NCI-H82 treated with DMSO at 0.1 percent for 48 hours (cell line): ENCODE measurements around the gene RTN4R.
"Not testable (repeated sequence)": the region's sequence is repeated elsewhere in the genome, so short reads cannot be mapped to it uniquely, and the experiment has no call there.

Experiments
- DNase-seq: peaks from one replicate; lab custom pipeline; 2025; ENCODE audit not compliant: unreplicated experiment; lab: John Stamatoyannopoulos, UW

RTN4R gene

GRCh38 chr22:20305894-20306645 lies 38.0 kb upstream of the RTN4R start:
- DNase-seq = no peak

DNA sequence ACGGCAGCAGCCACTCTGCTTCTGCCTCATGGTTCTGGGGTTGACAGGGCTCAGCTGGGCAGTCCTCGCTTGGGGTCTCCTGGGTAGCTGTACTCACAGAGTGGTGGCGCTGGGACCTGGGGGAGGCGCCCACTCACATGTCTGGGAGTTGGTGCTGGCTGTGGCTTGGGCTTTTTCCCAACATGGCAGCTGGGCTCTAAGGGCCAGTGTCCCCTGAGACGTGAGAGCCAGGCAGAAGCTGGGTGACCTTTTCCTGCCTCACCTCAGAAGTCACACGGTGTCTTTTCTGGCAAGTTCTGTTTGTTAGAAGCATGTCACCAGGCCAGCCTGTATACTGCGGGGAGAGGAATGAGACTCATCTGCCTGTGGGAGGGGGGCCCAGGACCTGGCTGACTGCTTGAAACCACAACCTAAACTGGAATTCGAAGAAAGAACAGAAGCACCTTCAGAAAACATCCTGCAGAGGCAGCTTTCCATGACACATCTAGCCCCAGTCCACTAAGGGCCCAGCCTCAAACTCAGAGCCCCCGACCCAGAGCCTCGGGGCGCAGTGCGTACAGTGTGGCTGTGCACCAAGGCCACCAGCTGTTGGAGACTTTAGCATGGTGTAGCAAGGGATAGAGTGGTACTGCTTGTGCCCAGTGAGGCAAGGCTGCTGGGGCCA lies 37.2 kb upstream of the RTN4R start:
- not testable (repeated sequence) for DNase-seq

DNA sequence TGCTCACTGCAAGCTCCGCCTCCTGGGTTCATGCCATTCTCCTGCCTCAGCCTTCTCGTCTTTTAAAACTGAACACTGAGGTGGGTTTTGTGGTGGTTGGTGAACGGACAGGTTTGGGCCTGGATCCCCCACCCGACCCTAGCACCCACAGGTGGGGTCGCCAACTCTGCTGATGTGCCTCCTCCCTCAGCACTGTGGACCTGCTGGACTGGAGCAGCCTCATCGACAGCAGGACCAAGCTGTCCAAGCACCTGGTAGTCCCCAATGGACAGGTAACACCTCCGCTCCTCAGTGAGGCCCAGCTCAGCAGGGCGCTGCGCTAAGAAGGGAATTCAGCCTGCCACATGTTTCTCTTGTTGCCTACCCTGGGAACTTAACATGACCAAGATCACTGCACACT lies 36.5 kb upstream of the RTN4R start:
- DNase-seq = no peak

DNA sequence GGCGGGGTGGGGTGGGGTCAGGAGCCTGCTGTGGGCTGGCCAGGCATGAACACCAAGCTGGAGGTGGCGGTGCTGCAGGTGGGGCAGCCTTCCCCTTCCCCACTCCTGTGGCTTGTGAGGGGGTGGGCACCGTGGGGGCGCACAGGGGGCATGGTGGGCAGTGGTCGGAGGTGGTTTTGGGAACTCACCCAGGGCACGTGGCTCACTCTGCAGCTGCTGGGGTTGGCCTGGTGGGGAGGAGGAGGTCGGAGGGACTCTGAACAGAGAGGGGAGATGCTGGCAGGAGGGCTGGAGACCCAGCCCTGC lies 35.1 kb upstream of the RTN4R start:
- not testable (repeated sequence) for DNase-seq

- DNase-seq = no peak
Measured at GRCh38 chr22:20302438-20303228, 34.5 kb upstream of the RTN4R start.

DNA sequence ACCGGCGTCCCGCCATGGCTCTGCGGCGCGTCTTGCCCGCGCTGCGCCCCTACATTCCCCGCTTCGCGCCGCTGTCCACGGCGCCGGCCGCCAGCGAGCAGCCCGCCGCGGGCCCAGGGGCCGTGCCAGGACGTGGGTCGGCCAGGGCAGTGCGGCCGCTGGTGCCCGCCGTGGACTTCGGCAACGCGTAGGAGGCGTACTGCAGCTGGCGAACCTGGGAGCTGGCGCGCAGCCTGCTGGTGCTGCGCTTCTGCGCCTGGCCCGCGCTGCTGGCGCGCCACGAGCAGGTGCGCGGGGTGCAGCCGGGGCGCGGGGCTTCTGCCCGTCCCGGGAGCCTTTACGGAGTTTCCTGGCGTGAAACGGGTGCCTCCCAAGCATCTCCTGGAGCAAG lies 31.6 kb upstream of the RTN4R start:
- DNase-seq = no peak

DNA sequence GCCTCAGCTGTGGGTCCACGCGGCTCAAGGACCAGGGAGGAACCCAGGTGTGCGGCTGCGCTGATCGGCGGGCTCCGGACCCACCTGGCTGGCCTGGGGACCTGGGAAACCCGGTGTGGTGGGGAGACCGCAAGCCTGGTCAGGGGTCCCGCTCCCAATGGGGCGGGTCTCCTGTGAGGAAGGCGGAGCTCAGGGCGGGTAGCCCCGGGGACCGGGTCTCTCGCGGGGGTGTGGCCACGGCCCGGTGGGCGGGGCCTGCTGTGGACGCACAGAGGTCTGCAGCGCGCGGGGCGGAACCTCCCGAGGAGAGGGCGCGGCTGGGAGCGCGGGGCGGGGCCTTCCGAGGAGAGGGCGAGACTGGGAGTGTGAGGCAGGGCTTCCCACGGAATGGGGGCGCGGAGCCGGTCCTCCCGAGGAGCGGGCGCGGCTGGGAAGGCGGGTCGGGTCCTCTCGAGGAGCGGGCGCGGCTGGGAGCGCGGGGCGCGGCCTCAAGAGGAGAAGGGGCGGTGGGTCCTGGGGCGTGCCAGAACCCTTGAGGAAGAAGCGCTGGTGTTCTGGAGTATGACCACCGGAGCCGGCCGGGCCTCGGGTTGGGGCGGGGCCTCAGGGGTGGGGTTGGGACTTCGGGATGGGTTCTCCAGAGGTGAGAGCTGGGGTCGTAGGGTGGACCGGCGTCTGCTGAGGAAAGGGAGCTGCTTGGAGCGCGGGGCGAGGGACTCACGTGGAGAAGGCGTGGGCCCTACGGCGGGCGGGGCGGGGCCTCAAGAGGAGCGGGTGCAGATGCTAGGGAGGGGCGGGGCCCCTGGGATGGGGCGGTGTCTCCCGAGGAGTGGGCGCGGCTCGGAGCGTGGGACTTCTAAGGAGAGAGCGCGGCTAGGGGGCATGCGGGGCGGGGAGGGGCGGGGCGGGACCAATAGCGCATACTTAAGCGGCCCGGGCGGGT lies 31.0 kb upstream of the RTN4R start:
- DNase-seq = peak; percentile 89

GRCh38 chr22:20298110-20298802 lies 30.1 kb upstream of the RTN4R start:
- DNase-seq = no peak

DNA sequence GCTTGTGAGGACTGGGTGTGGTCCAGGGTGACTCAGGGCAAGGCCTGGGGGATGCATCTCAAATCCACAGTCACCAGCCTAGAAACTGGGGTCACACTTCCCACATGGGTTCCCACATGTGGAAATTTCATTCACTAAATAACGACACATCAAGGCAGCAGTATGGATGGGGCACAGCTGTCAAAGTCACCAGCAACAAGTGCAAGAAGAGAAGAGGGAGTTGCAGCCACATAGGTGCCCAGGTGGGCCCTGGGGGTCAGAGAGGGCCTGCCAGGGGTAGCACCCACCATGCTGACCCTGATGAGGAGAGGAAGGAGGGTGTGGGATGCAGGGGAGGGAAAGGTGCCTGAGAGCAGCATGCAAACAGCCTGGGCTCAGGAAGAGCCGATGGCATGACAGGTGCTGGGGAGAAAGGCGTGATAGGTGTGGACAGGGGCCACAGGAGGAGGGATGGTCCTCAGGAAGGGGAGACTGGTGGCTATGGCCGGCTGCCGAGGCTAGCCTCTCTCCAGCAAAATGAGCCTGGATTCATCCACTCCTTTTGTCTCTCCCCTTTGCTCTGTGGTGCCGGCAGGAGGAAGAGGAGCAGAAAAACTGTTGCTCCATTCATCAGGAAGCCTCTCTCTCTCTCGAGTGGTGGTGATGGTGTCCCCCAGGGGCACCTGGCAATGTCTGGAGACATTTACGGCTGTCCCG lies 29.4 kb upstream of the RTN4R start:
- DNase-seq = no peak

- DNase-seq = no peak
Measured at GRCh38 chr22:20296598-20296997, 28.5 kb upstream of the RTN4R start.

- no peak for DNase-seq
Measured at GRCh38 chr22:20295262-20296064, 27.3 kb upstream of the RTN4R start.

DNA sequence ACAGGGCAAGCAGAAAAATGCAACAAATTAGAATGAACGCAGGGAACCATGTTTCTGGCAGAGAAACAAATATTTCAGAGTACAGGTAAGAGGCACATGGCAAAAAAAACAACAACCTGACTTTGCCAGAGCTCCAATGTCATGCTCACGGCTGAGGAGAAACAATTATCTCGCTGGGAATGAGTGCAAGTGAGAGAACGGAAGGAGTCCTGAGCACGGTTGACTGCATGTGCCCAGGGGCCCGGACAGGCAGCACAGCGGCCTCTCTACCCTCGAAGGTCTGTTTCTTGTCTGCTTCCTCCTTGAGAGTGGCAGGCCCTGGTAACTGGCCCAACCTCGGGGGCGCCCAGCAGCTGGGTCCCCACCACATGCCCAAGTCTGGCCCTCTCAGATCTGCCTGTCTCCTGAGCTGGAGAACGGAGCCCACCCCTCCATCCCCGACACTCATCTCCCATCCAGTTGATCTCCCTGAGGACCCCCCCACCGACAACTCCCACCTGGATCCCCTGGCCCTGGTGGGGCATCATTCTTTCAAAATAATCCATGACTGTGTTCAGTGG lies 24.6 kb upstream of the RTN4R start:
- no peak for DNase-seq

GRCh38 chr22:20292108-20292507 lies 24.0 kb upstream of the RTN4R start:
- no peak for DNase-seq

DNA sequence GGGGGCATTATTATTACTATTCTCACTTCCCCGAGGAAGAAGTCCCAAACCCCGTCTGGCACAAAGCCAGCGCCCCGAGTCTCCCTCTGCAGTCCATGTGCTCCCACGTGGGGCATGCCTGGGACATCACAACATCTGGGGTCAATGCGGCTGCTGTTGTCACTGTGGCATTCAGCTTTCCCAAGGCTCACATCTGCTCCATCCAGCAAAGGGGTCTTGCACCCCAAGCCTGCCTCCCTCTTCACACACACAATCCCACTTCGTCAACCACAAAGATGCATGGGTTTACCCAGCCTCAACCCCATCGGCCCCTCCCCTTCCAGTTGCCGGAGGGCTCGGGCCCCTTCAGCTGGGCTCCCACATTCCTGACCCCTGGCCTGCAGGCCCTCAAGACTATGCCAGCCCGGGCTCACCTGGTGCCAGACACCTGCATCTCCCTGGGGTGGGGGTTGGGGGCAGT lies 23.5 kb upstream of the RTN4R start:
- DNase-seq = no peak

DNA sequence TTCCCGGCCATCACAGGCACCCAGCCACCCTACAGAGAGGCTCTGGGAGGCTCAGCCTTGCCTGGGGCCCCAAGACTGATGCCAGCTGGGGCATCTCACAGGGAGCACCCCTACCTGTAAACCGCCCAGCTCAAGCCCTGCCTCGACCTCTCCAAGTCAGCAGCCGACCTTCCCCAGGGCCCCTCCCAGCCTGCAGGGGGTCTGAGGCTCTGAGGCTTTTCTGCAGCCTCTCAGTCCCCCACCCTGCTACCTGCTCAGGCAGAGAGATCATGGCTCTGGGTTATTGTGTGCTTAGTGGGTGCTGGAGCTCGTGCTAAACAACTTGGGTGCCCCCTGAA lies 23.1 kb upstream of the RTN4R start:
- no peak for DNase-seq

DNA sequence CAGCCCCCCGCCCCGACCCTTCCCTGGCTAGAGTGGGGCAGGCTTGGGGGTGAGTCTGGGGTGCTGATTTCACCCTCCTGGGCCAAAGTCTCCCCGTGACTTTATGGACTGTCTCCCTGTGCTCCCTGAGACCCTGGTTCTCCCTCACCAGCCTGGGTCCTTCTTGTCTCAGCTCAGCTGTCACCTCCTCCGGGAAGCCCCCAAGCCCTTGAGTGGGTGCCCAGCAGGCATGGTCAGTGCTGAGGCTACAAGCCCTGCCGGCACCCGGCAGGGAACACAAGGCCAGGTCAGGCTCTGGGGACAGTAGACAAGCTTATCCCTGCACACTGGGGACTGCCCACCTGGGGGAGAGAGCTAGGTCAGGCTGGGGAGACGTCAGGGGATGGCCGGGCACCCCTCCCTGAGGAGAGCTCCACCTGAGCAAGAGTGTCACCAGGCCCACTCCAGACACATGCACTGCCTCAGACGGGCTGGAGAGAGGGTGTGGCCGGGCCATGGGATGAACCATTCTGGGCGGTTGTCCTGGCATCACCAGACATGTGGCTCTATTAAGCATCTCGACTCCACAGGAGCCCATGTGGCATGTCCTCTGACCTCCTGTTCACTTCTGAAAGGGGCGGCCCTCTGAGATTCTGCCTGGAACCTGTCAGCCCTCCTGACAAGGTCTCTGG lies 22.6 kb upstream of the RTN4R start:
- DNase-seq = no peak

- no peak for DNase-seq
Measured at GRCh38 chr22:20290045-20290392, 21.9 kb upstream of the RTN4R start.
